ENCODE results near the gene LRRC8B. TPM values are rescaled to one million over a fixed set of nuclear protein-coding genes. Genes with fewer than 3 reads are reported as not detected.

The LRRC8B gene
- total RNA-seq, 1 donor from 2014 or later, result 1.2 TPM

- H3K4me1 Mint-ChIP-seq (ENCODE audit: low read depth), result peaks cover 10% of the 10 kb centered on the region
- peaks cover 4% of the 10 kb centered on the region for H3K27me3 Mint-ChIP-seq (ENCODE audit: low read depth)
- TF ChIP-seq, protein P1, sequence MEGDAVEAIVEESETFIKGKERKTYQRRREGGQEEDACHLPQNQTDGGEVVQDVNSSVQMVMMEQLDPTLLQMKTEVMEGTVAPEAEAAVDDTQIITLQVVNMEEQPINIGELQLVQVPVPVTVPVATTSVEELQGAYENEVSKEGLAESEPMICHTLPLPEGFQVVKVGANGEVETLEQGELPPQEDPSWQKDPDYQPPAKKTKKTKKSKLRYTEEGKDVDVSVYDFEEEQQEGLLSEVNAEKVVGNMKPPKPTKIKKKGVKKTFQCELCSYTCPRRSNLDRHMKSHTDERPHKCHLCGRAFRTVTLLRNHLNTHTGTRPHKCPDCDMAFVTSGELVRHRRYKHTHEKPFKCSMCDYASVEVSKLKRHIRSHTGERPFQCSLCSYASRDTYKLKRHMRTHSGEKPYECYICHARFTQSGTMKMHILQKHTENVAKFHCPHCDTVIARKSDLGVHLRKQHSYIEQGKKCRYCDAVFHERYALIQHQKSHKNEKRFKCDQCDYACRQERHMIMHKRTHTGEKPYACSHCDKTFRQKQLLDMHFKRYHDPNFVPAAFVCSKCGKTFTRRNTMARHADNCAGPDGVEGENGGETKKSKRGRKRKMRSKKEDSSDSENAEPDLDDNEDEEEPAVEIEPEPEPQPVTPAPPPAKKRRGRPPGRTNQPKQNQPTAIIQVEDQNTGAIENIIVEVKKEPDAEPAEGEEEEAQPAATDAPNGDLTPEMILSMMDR (IDR thresholded peaks at IDR 0.05), result no peak
- H3K36me3 Mint-ChIP-seq (ENCODE audit: low read depth), result no peaks in the 10 kb centered on the region
- H3K27ac Mint-ChIP-seq (ENCODE audit: unreplicated experiment), result no peak overlapping the region
- no peak for DNase-seq (ENCODE audit: low spot score)
- no peaks in the 10 kb centered on the region for H3K9me3 Mint-ChIP-seq (ENCODE audit: low read depth)
- no peak overlapping the region for H3K4me3 Mint-ChIP-seq (ENCODE audit: unreplicated experiment)
These were observed 2.6 kb downstream of the LRRC8B start for GRCh38 chr1:89527256-89527655.

GRCh38 chr1:89527750-89528381, 3.2 kb downstream of the LRRC8B start:
- H3K4me3 Mint-ChIP-seq (ENCODE audit: unreplicated experiment), result no peak overlapping the region
- no peak overlapping the region for H3K27ac Mint-ChIP-seq (ENCODE audit: unreplicated experiment)
- TF ChIP-seq, protein P1 (IDR thresholded peaks at IDR 0.05), result no peak
- no peaks in the 10 kb centered on the region for H3K36me3 Mint-ChIP-seq (ENCODE audit: low read depth)
- H3K4me1 Mint-ChIP-seq (ENCODE audit: low read depth), result peaks cover 10% of the 10 kb centered on the region
- no peak for DNase-seq (ENCODE audit: low spot score)
- H3K9me3 Mint-ChIP-seq (ENCODE audit: low read depth), result no peaks in the 10 kb centered on the region
- peaks cover 4% of the 10 kb centered on the region for H3K27me3 Mint-ChIP-seq (ENCODE audit: low read depth)

DNA sequence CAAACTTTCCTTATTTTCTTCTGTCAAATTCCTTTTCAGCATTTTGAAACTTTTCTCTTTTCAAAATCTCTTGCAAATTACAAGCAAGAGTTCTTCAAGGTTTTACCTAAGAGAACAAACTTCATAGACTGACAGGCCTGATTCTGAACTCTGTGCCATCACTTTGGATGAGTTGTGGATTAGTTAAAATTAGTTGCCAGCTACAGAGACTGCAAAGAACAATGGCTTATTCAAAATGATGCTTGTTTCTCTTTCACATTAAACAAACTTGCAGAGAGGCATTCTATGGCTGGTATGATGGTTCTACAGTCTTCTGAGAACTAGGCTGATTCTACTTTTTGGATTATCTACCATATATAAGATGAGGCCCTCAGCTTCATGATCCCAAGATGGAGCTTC, 3.8 kb downstream of the LRRC8B start:
- Mint-ChIP-seq H3K9me3 (ENCODE audit: low read depth) (no peaks in the 10 kb centered on the region), H3K4me3 (ENCODE audit: unreplicated experiment) (no peak overlapping the region), H3K27me3 (ENCODE audit: low read depth) (peaks cover 4% of the 10 kb centered on the region), H3K4me1 (ENCODE audit: low read depth) (peaks cover 10% of the 10 kb centered on the region), H3K27ac (ENCODE audit: unreplicated experiment) (no peak overlapping the region), H3K36me3 (ENCODE audit: low read depth) (no peaks in the 10 kb centered on the region)
- DNase-seq (ENCODE audit: low spot score), result no peak
- TF ChIP-seq, protein P1 (IDR thresholded peaks at IDR 0.05), result no peak

DNA sequence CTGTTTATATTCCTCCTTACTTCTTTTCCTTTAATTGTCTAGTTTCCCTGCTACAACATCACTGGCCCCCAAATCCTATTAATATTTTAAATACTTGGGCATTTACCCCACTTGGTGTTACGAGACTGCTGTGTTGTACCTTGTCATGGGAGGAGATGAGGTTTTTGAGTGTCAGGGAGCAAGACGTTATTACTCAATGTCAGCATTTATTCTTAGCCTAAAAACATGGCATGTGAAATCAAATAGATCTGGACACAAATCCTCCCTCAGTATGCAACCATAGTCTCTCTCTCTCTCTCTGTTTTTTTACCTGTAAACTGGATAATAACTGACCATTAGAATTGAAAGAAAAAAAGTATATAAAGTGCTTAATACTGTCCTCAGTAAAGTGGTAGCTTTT, 4.6 kb downstream of the LRRC8B start:
- no peaks in the 10 kb centered on the region for H3K36me3 Mint-ChIP-seq (ENCODE audit: low read depth)
- H3K27me3 Mint-ChIP-seq (ENCODE audit: low read depth), result no peaks in the 10 kb centered on the region
- H3K27ac Mint-ChIP-seq (ENCODE audit: unreplicated experiment), result no peak overlapping the region
- DNase-seq (ENCODE audit: low spot score), result no peak
- TF ChIP-seq, protein P1 (IDR thresholded peaks at IDR 0.05), result no peak
- no peaks in the 10 kb centered on the region for H3K9me3 Mint-ChIP-seq (ENCODE audit: low read depth)
- H3K4me1 Mint-ChIP-seq (ENCODE audit: low read depth), result peaks cover 5% of the 10 kb centered on the region
- H3K4me3 Mint-ChIP-seq (ENCODE audit: unreplicated experiment), result no peak overlapping the region

GRCh38 chr1:89530444-89531089, 5.9 kb downstream of the LRRC8B start:
- no peaks in the 10 kb centered on the region for H3K9me3 Mint-ChIP-seq (ENCODE audit: low read depth)
- H3K36me3 Mint-ChIP-seq (ENCODE audit: low read depth), result no peaks in the 10 kb centered on the region
- peaks cover under 1% of the 10 kb centered on the region for H3K4me1 Mint-ChIP-seq (ENCODE audit: low read depth)
- no peaks in the 10 kb centered on the region for H3K27me3 Mint-ChIP-seq (ENCODE audit: low read depth)
- no peak overlapping the region for H3K27ac Mint-ChIP-seq (ENCODE audit: unreplicated experiment)
- TF ChIP-seq, protein P1 (IDR thresholded peaks at IDR 0.05), result no peak
- no peak for DNase-seq (ENCODE audit: low spot score)
- H3K4me3 Mint-ChIP-seq (ENCODE audit: unreplicated experiment), result no peak overlapping the region
